Measurements from ENCODE around the gene RASA4B. TPM values are rescaled to one million over a fixed set of nuclear protein-coding genes. Genes with fewer than 3 reads are reported as not detected.

The RASA4B gene
- total and polyA plus RNA-seq, 2 experiments from 2014 or later = 0.99 to 1.5 TPM

DNA sequence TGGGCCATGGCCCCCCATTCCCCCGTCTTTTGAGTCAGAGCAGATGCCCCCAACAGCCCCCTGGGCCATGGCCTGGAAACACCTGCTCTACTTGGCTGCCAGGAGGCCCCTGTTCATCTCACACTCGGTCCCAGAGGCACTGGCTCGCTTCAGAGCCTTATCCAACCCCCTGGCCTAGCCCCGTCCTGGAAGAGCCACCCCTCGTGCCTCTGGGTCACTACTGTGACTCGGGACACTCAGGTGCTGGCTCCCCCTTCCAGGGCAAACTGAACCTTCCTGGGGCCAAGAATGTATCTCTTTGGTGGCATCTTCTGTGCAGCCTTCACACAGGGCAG is 45.8 kb downstream of the RASA4B start:
- no peak for TF ChIP-seq EZH2 (IDR thresholded peaks at IDR 0.05; ENCODE audit: low read depth, unreplicated experiment)
- no peak for TF ChIP-seq STAT1 (IDR thresholded peaks at IDR 0.05; ENCODE audit: unreplicated experiment)
- TF ChIP-seq, protein P1, sequence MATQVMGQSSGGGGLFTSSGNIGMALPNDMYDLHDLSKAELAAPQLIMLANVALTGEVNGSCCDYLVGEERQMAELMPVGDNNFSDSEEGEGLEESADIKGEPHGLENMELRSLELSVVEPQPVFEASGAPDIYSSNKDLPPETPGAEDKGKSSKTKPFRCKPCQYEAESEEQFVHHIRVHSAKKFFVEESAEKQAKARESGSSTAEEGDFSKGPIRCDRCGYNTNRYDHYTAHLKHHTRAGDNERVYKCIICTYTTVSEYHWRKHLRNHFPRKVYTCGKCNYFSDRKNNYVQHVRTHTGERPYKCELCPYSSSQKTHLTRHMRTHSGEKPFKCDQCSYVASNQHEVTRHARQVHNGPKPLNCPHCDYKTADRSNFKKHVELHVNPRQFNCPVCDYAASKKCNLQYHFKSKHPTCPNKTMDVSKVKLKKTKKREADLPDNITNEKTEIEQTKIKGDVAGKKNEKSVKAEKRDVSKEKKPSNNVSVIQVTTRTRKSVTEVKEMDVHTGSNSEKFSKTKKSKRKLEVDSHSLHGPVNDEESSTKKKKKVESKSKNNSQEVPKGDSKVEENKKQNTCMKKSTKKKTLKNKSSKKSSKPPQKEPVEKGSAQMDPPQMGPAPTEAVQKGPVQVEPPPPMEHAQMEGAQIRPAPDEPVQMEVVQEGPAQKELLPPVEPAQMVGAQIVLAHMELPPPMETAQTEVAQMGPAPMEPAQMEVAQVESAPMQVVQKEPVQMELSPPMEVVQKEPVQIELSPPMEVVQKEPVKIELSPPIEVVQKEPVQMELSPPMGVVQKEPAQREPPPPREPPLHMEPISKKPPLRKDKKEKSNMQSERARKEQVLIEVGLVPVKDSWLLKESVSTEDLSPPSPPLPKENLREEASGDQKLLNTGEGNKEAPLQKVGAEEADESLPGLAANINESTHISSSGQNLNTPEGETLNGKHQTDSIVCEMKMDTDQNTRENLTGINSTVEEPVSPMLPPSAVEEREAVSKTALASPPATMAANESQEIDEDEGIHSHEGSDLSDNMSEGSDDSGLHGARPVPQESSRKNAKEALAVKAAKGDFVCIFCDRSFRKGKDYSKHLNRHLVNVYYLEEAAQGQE (IDR thresholded peaks at IDR 0.05; ENCODE audit: unreplicated experiment) = no peak
- TF ChIP-seq JUNB (IDR thresholded peaks at IDR 0.05; ENCODE audit: unreplicated experiment) = no peak
- H3K36me3 ChIP-seq (ENCODE audit: insufficient read depth) = no peaks in the 10 kb centered on the region
- peaks cover 16% of the 10 kb centered on the region for H3K27me3 Mint-ChIP-seq (ENCODE audit: insufficient read depth, low read depth, poor library complexity)
- no peaks in the 10 kb centered on the region for H3K9me2 ChIP-seq (ENCODE audit: insufficient read depth)
- H3K27me3 ChIP-seq (ENCODE audit: insufficient read depth) = no peaks in the 10 kb centered on the region
- no peak overlapping the region for H3K27ac Mint-ChIP-seq
- H3K36me3 Mint-ChIP-seq (ENCODE audit: low read depth) = peaks cover 17% of the 10 kb centered on the region
- no peaks in the 10 kb centered on the region for H3F3A ChIP-seq (replicated peaks; ENCODE audit: low read depth)
- DNase-seq (ENCODE audit: low spot score) (no peak), ATAC-seq (no peak)
- H3K9me3 Mint-ChIP-seq = no peaks in the 10 kb centered on the region; the same call in 2 of the 3 replicates
- no peaks in the 10 kb centered on the region for H3K79me2 ChIP-seq (replicated peaks; ENCODE audit: insufficient read depth)
- H3K4me1 ChIP-seq (ENCODE audit: insufficient read depth) = no peaks in the 10 kb centered on the region
- H3K4me3 Mint-ChIP-seq = no peak overlapping the region; the same call in 2 of the 3 replicates
- H3K4me2 ChIP-seq = no peak overlapping the region
- H3K4me3 ChIP-seq = no peak overlapping the region
- peaks cover 4% of the 10 kb centered on the region; the same call in 1 of the 2 replicates for H4K20me1 ChIP-seq (replicated peaks; ENCODE audit: insufficient read depth)
- no peak overlapping the region for H3K27ac ChIP-seq (ENCODE audit: low read depth)
- no peak overlapping the region for H2AFZ ChIP-seq
- peaks cover 3% of the 10 kb centered on the region; the same call in 2 of the 3 replicates for H3K4me1 Mint-ChIP-seq

DNA sequence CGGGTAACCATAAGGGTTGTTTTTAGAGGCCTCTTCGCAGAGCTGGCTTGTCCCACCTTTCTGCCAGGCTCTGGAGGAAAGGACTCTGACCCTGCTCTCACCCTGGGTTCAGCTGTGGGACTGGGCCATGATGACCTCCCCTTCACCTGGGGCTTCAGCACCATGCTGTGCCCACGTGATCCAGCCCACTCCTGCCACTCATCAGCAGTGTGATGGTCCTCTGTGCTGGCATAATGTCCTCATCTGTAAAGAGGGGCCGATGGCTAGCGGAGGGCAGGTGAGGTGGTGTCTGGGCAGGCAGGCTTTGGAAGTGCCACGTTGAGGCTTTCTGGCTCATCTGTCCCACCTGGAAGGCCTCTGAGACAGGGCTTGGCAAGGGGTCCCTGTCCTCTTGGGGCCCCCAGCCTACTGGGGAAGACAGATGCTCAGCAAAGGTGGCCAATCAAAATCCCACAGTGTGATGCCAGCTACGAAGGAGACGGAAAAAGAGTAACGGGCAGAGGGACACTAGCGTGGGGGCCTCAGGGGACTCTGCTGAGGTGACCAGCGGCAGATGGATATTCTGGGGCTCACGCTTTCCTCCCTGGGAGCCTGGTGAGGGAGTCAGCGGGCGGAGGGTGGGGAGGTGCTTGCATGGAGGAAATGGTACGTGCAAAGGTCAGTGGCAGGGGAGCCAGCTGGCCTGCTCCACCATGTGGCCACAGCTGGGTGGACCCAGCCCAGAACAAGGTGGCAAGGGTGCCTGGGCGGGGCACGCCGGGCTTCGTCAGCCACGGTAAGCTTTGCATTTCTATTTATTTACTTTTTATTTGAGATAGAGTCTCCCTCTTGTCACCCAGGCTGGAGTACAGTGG is 47.4 kb downstream of the RASA4B start:
- H4K20me1 ChIP-seq (replicated peaks; ENCODE audit: insufficient read depth) = peaks cover 4% of the 10 kb centered on the region; the same call in 1 of the 2 replicates
- H3K9me3 Mint-ChIP-seq = no peaks in the 10 kb centered on the region; the same call in 2 of the 3 replicates
- H3K4me3 ChIP-seq = no peak overlapping the region
- ATAC-seq = no peak
- H3K4me1 ChIP-seq (ENCODE audit: insufficient read depth) = 0 out of 2 replicates have a peak, but pooled peaks cover 6% of the 10 kb centered on the region
- no peak overlapping the region for H3K27ac ChIP-seq (ENCODE audit: low read depth)
- H3K4me1 Mint-ChIP-seq = peaks cover 10% of the 10 kb centered on the region; the same call in 2 of the 3 replicates
- H3K27me3 Mint-ChIP-seq (ENCODE audit: insufficient read depth, low read depth, poor library complexity) = peaks cover 21% of the 10 kb centered on the region
- no peaks in the 10 kb centered on the region for H3K36me3 ChIP-seq (ENCODE audit: insufficient read depth)
- DNase-seq (ENCODE audit: low spot score) = no peak
- peaks cover 23% of the 10 kb centered on the region for H3K36me3 Mint-ChIP-seq (ENCODE audit: low read depth)
- H3K9me2 ChIP-seq (ENCODE audit: insufficient read depth) = no peaks in the 10 kb centered on the region
- peaks cover 6% of the 10 kb centered on the region; the same call in 1 of the 2 replicates for H3F3A ChIP-seq (replicated peaks; ENCODE audit: low read depth)
- TF ChIP-seq ZNF114 (CRISPR knock-in tag; IDR thresholded peaks at IDR 0.05) = no peak
- TF ChIP-seq EZH2phosphoT487 (IDR thresholded peaks at IDR 0.05; ENCODE audit: unreplicated experiment) = no peak
- H3K4me3 Mint-ChIP-seq = no peak overlapping the region
- no peaks in the 10 kb centered on the region for H3K27me3 ChIP-seq (ENCODE audit: insufficient read depth)
- H3K4me2 ChIP-seq = no peak overlapping the region
- no peak overlapping the region for H2AFZ ChIP-seq
- no peaks in the 10 kb centered on the region for H3K79me2 ChIP-seq (replicated peaks; ENCODE audit: insufficient read depth)
- no peak overlapping the region for H3K27ac Mint-ChIP-seq
